Measurements from ENCODE around the gene MAGIX.

MAGIX gene

GRCh38 chrX:49203536-49203935 lies 41.0 kb downstream of the MAGIX start:
- no peaks in the 10 kb centered on the region for H3K36me3 ChIP-seq (ENCODE audit: control insufficient read depth, insufficient read depth, low read length)
- H3K9me3 ChIP-seq (ENCODE audit: control insufficient read depth, low read length), result no peaks in the 10 kb centered on the region
- H3K4me1 ChIP-seq (ENCODE audit: control insufficient read depth, insufficient read depth, low read length, poor library complexity, severe bottlenecking), result peaks cover 6% of the 10 kb centered on the region
- no peak overlapping the region for H3K4me3 ChIP-seq (ENCODE audit: insufficient read depth, low read depth, low read length, poor library complexity, severe bottlenecking)
- no peaks in the 10 kb centered on the region for H3K27me3 ChIP-seq (replicated peaks; ENCODE audit: control insufficient read depth, insufficient read depth, low read length, poor library complexity, severe bottlenecking)
- no peak overlapping the region for H3K27ac ChIP-seq (ENCODE audit: insufficient read depth, low read length, poor library complexity, severe bottlenecking)
- no peak for DNase-seq

- H3K27ac ChIP-seq (ENCODE audit: insufficient read depth, low read length, poor library complexity, severe bottlenecking), result no peak overlapping the region
- no peaks in the 10 kb centered on the region for H3K9me3 ChIP-seq (ENCODE audit: control insufficient read depth, low read length)
- H3K4me3 ChIP-seq (ENCODE audit: insufficient read depth, low read depth, low read length, poor library complexity, severe bottlenecking), result no peak overlapping the region
- no peaks in the 10 kb centered on the region for H3K36me3 ChIP-seq (ENCODE audit: control insufficient read depth, insufficient read depth, low read length)
- DNase-seq, result no peak
- H3K27me3 ChIP-seq (replicated peaks; ENCODE audit: control insufficient read depth, insufficient read depth, low read length, poor library complexity, severe bottlenecking), result no peaks in the 10 kb centered on the region
- peaks cover 6% of the 10 kb centered on the region for H3K4me1 ChIP-seq (ENCODE audit: control insufficient read depth, insufficient read depth, low read length, poor library complexity, severe bottlenecking)
Measured at GRCh38 chrX:49204017-49204416, 41.5 kb downstream of the MAGIX start.

- Histone ChIP-seq H3K27me3 (replicated peaks; ENCODE audit: control insufficient read depth, insufficient read depth, low read length, poor library complexity, severe bottlenecking) (no peaks in the 10 kb centered on the region), H3K4me3 (ENCODE audit: insufficient read depth, low read depth, low read length, poor library complexity, severe bottlenecking) (no peak overlapping the region), H3K36me3 (ENCODE audit: control insufficient read depth, insufficient read depth, low read length) (no peaks in the 10 kb centered on the region), H3K9me3 (ENCODE audit: control insufficient read depth, low read length) (no peaks in the 10 kb centered on the region), H3K27ac (ENCODE audit: insufficient read depth, low read length, poor library complexity, severe bottlenecking) (no peak overlapping the region), H3K4me1 (ENCODE audit: control insufficient read depth, insufficient read depth, low read length, poor library complexity, severe bottlenecking) (peaks cover under 1% of the 10 kb centered on the region)
- no peak for DNase-seq
Measured at GRCh38 chrX:49204709-49205108, 42.2 kb downstream of the MAGIX start.

- Histone ChIP-seq H3K27ac (ENCODE audit: insufficient read depth, low read length, poor library complexity, severe bottlenecking) (no peak overlapping the region), H3K36me3 (ENCODE audit: control insufficient read depth, insufficient read depth, low read length) (no peaks in the 10 kb centered on the region), H3K4me3 (ENCODE audit: insufficient read depth, low read depth, low read length, poor library complexity, severe bottlenecking) (no peak overlapping the region), H3K9me3 (ENCODE audit: control insufficient read depth, low read length) (no peaks in the 10 kb centered on the region), H3K4me1 (ENCODE audit: control insufficient read depth, insufficient read depth, low read length, poor library complexity, severe bottlenecking) (no peaks in the 10 kb centered on the region), H3K27me3 (replicated peaks; ENCODE audit: control insufficient read depth, insufficient read depth, low read length, poor library complexity, severe bottlenecking) (no peaks in the 10 kb centered on the region)
- DNase-seq, result no peak
Measured at GRCh38 chrX:49205443-49205842, 42.9 kb downstream of the MAGIX start.

- no peaks in the 10 kb centered on the region for H3K27me3 ChIP-seq (replicated peaks; ENCODE audit: control insufficient read depth, insufficient read depth, low read length, poor library complexity, severe bottlenecking)
- no peaks in the 10 kb centered on the region for H3K4me1 ChIP-seq (ENCODE audit: control insufficient read depth, insufficient read depth, low read length, poor library complexity, severe bottlenecking)
- no peaks in the 10 kb centered on the region for H3K9me3 ChIP-seq (ENCODE audit: control insufficient read depth, low read length)
- H3K36me3 ChIP-seq (ENCODE audit: control insufficient read depth, insufficient read depth, low read length), result no peaks in the 10 kb centered on the region
- H3K4me3 ChIP-seq (ENCODE audit: insufficient read depth, low read depth, low read length, poor library complexity, severe bottlenecking), result no peak overlapping the region
- no peak overlapping the region for H3K27ac ChIP-seq (ENCODE audit: insufficient read depth, low read length, poor library complexity, severe bottlenecking)
- DNase-seq, result no peak
Measured at GRCh38 chrX:49206543-49206942, 44.0 kb downstream of the MAGIX start.

GRCh38 chrX:49208399-49208798 lies 45.8 kb downstream of the MAGIX start:
- no peaks in the 10 kb centered on the region for H3K27me3 ChIP-seq (replicated peaks; ENCODE audit: control insufficient read depth, insufficient read depth, low read length, poor library complexity, severe bottlenecking)
- H3K36me3 ChIP-seq (ENCODE audit: control insufficient read depth, insufficient read depth, low read length), result no peaks in the 10 kb centered on the region
- no peak overlapping the region for H3K27ac ChIP-seq (ENCODE audit: insufficient read depth, low read length, poor library complexity, severe bottlenecking)
- H3K9me3 ChIP-seq (ENCODE audit: control insufficient read depth, low read length), result no peaks in the 10 kb centered on the region
- DNase-seq, result no peak
- H3K4me3 ChIP-seq (ENCODE audit: insufficient read depth, low read depth, low read length, poor library complexity, severe bottlenecking), result no peak overlapping the region
- no peaks in the 10 kb centered on the region for H3K4me1 ChIP-seq (ENCODE audit: control insufficient read depth, insufficient read depth, low read length, poor library complexity, severe bottlenecking)

- no peaks in the 10 kb centered on the region for H3K9me3 ChIP-seq (ENCODE audit: control insufficient read depth, low read length)
- no peak for DNase-seq
- no peak overlapping the region for H3K4me3 ChIP-seq (ENCODE audit: insufficient read depth, low read depth, low read length, poor library complexity, severe bottlenecking)
- no peaks in the 10 kb centered on the region for H3K27me3 ChIP-seq (replicated peaks; ENCODE audit: control insufficient read depth, insufficient read depth, low read length, poor library complexity, severe bottlenecking)
- H3K4me1 ChIP-seq (ENCODE audit: control insufficient read depth, insufficient read depth, low read length, poor library complexity, severe bottlenecking), result no peaks in the 10 kb centered on the region
- H3K36me3 ChIP-seq (ENCODE audit: control insufficient read depth, insufficient read depth, low read length), result no peaks in the 10 kb centered on the region
- H3K27ac ChIP-seq (ENCODE audit: insufficient read depth, low read length, poor library complexity, severe bottlenecking), result no peak overlapping the region
Measured at GRCh38 chrX:49209434-49210251, 47.1 kb downstream of the MAGIX start.

GRCh38 chrX:49210406-49210805 lies 47.8 kb downstream of the MAGIX start:
- Histone ChIP-seq H3K27ac (ENCODE audit: insufficient read depth, low read length, poor library complexity, severe bottlenecking) (no peak overlapping the region), H3K9me3 (ENCODE audit: control insufficient read depth, low read length) (no peaks in the 10 kb centered on the region), H3K36me3 (ENCODE audit: control insufficient read depth, insufficient read depth, low read length) (no peaks in the 10 kb centered on the region), H3K4me1 (ENCODE audit: control insufficient read depth, insufficient read depth, low read length, poor library complexity, severe bottlenecking) (no peaks in the 10 kb centered on the region), H3K4me3 (ENCODE audit: insufficient read depth, low read depth, low read length, poor library complexity, severe bottlenecking) (no peak overlapping the region), H3K27me3 (replicated peaks; ENCODE audit: control insufficient read depth, insufficient read depth, low read length, poor library complexity, severe bottlenecking) (no peaks in the 10 kb centered on the region)
- DNase-seq, result no peak

- H3K36me3 ChIP-seq (ENCODE audit: control insufficient read depth, insufficient read depth, low read length), result no peaks in the 10 kb centered on the region
- no peak overlapping the region for H3K27ac ChIP-seq (ENCODE audit: insufficient read depth, low read length, poor library complexity, severe bottlenecking)
- no peak for DNase-seq
- no peak overlapping the region for H3K4me3 ChIP-seq (ENCODE audit: insufficient read depth, low read depth, low read length, poor library complexity, severe bottlenecking)
- no peaks in the 10 kb centered on the region for H3K27me3 ChIP-seq (replicated peaks; ENCODE audit: control insufficient read depth, insufficient read depth, low read length, poor library complexity, severe bottlenecking)
- no peaks in the 10 kb centered on the region for H3K4me1 ChIP-seq (ENCODE audit: control insufficient read depth, insufficient read depth, low read length, poor library complexity, severe bottlenecking)
- no peaks in the 10 kb centered on the region for H3K9me3 ChIP-seq (ENCODE audit: control insufficient read depth, low read length)
Measured at GRCh38 chrX:49211074-49211473, 48.5 kb downstream of the MAGIX start.

- Histone ChIP-seq H3K27me3 (replicated peaks; ENCODE audit: control insufficient read depth, insufficient read depth, low read length, poor library complexity, severe bottlenecking) (no peaks in the 10 kb centered on the region), H3K27ac (ENCODE audit: insufficient read depth, low read length, poor library complexity, severe bottlenecking) (no peak overlapping the region), H3K9me3 (ENCODE audit: control insufficient read depth, low read length) (no peaks in the 10 kb centered on the region), H3K4me3 (ENCODE audit: insufficient read depth, low read depth, low read length, poor library complexity, severe bottlenecking) (no peak overlapping the region), H3K36me3 (ENCODE audit: control insufficient read depth, insufficient read depth, low read length) (no peaks in the 10 kb centered on the region), H3K4me1 (ENCODE audit: control insufficient read depth, insufficient read depth, low read length, poor library complexity, severe bottlenecking) (no peaks in the 10 kb centered on the region)
- DNase-seq, result no peak
Measured at GRCh38 chrX:49212209-49212608, 49.7 kb downstream of the MAGIX start.
